DOHH2 (cell line): ENCODE data around the gene STARD3.

Source experiments
- H3F3A ChIP-seq: fragments of 200-600 bp; sonication (generic), shearing (Covaris generic); 2 replicates; pipeline ENCODE4 v1.6.0; 2016; ENCODE audit warnings: antibody characterized with exemption, mild to moderate bottlenecking; ENCODE audit not compliant: control insufficient read depth, insufficient read depth
- H3K27ac ChIP-seq: fragments of 200-600 bp; sonication (generic); 2 replicates; pipeline ENCODE4 v1.5.1; 2014; ENCODE audit warnings: low read depth, mild to moderate bottlenecking, low read length, moderate library complexity
- H3K27me3 ChIP-seq: fragments of 200-600 bp; sonication (generic); 2 replicates; pipeline ENCODE4 v1.6.1; 2014; ENCODE audit warnings: mild to moderate bottlenecking, low read length, mixed read lengths; ENCODE audit not compliant: control insufficient read depth
- H3K36me3 ChIP-seq: fragments of 200-600 bp; sonication (generic); 2 replicates; pipeline ENCODE4 v1.6.1; 2014; ENCODE audit warnings: mild to moderate bottlenecking, low read length, moderate library complexity, mixed read lengths; ENCODE audit not compliant: control insufficient read depth
- H3K4me1 ChIP-seq: fragments of 200-600 bp; sonication (generic); 2 replicates; pipeline ENCODE4 v1.6.1; 2014; ENCODE audit warnings: mild to moderate bottlenecking, low read length, mixed read lengths; ENCODE audit not compliant: control insufficient read depth
- H3K4me2 ChIP-seq: fragments of 200-600 bp; sonication (generic); 2 replicates; pipeline ENCODE4 v1.6.0; 2014; ENCODE audit warnings: mild to moderate bottlenecking, low read length, moderate library complexity
- H3K4me3 ChIP-seq: fragments of 200-600 bp; sonication (generic); 2 replicates; pipeline ENCODE4 v1.5.1; 2014; ENCODE audit warnings: mild to moderate bottlenecking, low read length, mixed read lengths
- H3K79me2 ChIP-seq: fragments of 200-600 bp; sonication (generic); 2 replicates; pipeline ENCODE4 v1.6.1; 2014; ENCODE audit warnings: mild to moderate bottlenecking, low read length, mixed read lengths; ENCODE audit not compliant: control insufficient read depth
- H3K9me2 ChIP-seq: fragments of 200-600 bp; sonication (generic); replicated peaks from 2 replicates; pipeline ENCODE4 v1.6.1; 2014; ENCODE audit warnings: mild to moderate bottlenecking, low read length, mixed read lengths; ENCODE audit not compliant: control insufficient read depth
- H3K9me3 ChIP-seq: fragments of 200-600 bp; sonication (generic); 2 replicates; pipeline ENCODE4 v1.6.1; 2014; ENCODE audit warnings: antibody characterized with exemption, low read length, mixed read lengths; ENCODE audit not compliant: control insufficient read depth, insufficient read depth
- H4K20me1 ChIP-seq: fragments of 200-600 bp; sonication (generic); 2 replicates; pipeline ENCODE4 v1.6.0; 2014; ENCODE audit warnings: low read depth, mild to moderate bottlenecking, antibody characterized with exemption, low read length, moderate library complexity; ENCODE audit not compliant: control insufficient read depth, insufficient read depth
- CTCF ChIP-seq: fragments of 200-600 bp; sonication (generic); IDR thresholded peaks from one replicate; pipeline ENCODE4 v1.5.1; 2014; ENCODE audit warnings: antibody characterized with exemption, mild to moderate bottlenecking, low read depth, low read length; ENCODE audit not compliant: poor library complexity, severe bottlenecking
- EZH2phosphoT487 ChIP-seq: fragments of 200-600 bp; sonication (generic); IDR thresholded peaks from 2 replicates; pipeline ENCODE4 v1.6.1; 2017; ENCODE audit warnings: borderline replicate concordance, mild to moderate bottlenecking, antibody characterized with exemption, low read length, moderate library complexity, mixed read lengths

Gene STARD3

DNA sequence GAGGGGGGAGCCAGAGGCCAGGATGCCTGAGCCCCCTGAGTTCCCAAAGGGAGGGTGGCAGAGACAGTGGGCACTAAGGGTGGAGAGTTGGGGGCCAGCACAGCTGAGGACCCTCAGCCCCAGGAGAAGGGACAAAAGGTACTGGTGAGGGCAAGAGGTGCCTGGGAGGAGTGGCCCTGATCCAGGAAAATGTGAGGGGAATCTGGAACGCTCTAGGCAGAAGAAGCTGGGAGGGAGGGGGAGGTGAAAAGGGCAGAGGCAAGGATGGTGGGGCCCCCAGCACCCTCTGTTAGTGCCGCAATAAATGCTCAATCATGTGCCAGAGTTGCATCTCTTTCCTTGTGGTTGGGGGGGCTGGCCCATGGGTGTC is 29.3 kb downstream of the STARD3 start:
- peaks cover 28% of the 10 kb centered on the region for H3K27me3 ChIP-seq
- H3K4me2 ChIP-seq: no peak overlapping the region
- no peaks in the 10 kb centered on the region for H4K20me1 ChIP-seq
- peaks cover 11% of the 10 kb centered on the region for H3K36me3 ChIP-seq
- no peaks in the 10 kb centered on the region for H3K9me3 ChIP-seq
- H3K4me3 ChIP-seq: no peak overlapping the region
- H3F3A ChIP-seq: no peaks in the 10 kb centered on the region; the same call in 1 of the 2 replicates
- no peaks in the 10 kb centered on the region for H3K9me2 ChIP-seq
- no peaks in the 10 kb centered on the region for H3K79me2 ChIP-seq
- TF ChIP-seq EZH2phosphoT487 (no peak), CTCF (no peak)
- no peak overlapping the region for H3K27ac ChIP-seq
- peaks cover 13% of the 10 kb centered on the region for H3K4me1 ChIP-seq

DNA sequence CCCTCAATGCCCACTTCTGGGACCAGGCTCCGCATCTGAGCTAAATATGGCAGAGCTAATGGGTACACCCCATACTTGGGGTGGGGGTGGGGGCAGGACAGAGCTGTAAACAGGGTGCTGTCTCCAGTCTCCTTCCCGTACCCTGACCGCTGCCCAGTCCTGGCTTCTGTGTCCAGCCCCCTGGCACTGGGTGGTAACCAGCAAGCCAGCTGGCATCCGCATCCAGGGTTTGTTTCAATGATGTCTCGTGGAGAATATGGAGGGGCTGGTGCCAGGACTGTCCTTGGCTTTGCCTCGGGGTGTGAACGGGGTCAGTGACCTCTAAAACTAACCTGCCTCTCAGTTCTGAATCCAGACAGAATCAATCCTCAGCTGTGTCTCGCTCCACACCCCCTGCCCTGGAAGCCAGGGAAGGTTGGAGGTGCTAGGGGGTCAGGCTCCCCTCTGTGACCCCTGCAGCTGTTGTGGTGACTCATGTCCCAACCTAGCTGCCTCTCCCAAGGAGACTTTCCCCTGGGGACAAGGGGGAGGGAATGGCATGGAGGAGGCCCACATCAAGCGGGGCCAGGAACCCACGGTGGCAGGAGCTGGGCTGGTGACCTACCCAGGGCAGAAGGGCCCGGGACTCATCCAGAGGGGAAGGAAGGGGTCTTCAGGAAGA is 29.8 kb downstream of the STARD3 start:
- no peak overlapping the region for H3K4me3 ChIP-seq

GRCh38 chr17:39667262-39667944 is 30.5 kb downstream of the STARD3 start:
- peaks cover 31% of the 10 kb centered on the region for H3K27me3 ChIP-seq
- no peaks in the 10 kb centered on the region for H3K9me2 ChIP-seq
- H3K36me3 ChIP-seq: peaks cover 3% of the 10 kb centered on the region; the same call in 1 of the 2 replicates
- H3K4me1 ChIP-seq: peaks cover 17% of the 10 kb centered on the region
- H3K79me2 ChIP-seq: no peaks in the 10 kb centered on the region
- TF ChIP-seq EZH2phosphoT487 (no peak), CTCF (no peak)
- peak overlapping the region; percentile 69 for H3K4me2 ChIP-seq
- H3K9me3 ChIP-seq: no peaks in the 10 kb centered on the region
- H3K4me3 ChIP-seq: peak overlapping the region; percentile 67; the same call in 1 of the 2 replicates
- H4K20me1 ChIP-seq: no peaks in the 10 kb centered on the region
- no peaks in the 10 kb centered on the region; the same call in 1 of the 2 replicates for H3F3A ChIP-seq
- H3K27ac ChIP-seq: no peak overlapping the region

More for the DNA sequence above, 29.8 kb downstream of the STARD3 start:
- no peak overlapping the region for H3K4me2 ChIP-seq
- no peaks in the 10 kb centered on the region for H3K9me3 ChIP-seq
- H3K36me3 ChIP-seq: peaks cover 6% of the 10 kb centered on the region
- H4K20me1 ChIP-seq: no peaks in the 10 kb centered on the region
- no peak overlapping the region for H3K27ac ChIP-seq
- TF ChIP-seq CTCF: no peak
- TF ChIP-seq EZH2phosphoT487: no peak
- no peaks in the 10 kb centered on the region for H3K9me2 ChIP-seq
- H3F3A ChIP-seq: no peaks in the 10 kb centered on the region; the same call in 1 of the 2 replicates
- H3K27me3 ChIP-seq: peaks cover 28% of the 10 kb centered on the region
- peaks cover 13% of the 10 kb centered on the region for H3K4me1 ChIP-seq
- no peaks in the 10 kb centered on the region for H3K79me2 ChIP-seq
